ENCODE results near the gene BLOC1S6. TPM values are rescaled to one million over a fixed set of nuclear protein-coding genes. Genes with fewer than 3 reads are reported as not detected.
A peak's percentile ranks its signal among the peaks of the same experiment; 100 is the strongest.

Gene BLOC1S6
- polyA plus RNA-seq, 1 donor, result 44.0 TPM

GRCh38 chr15:45612790-45613415, 25.7 kb downstream of the BLOC1S6 start:
- no peak overlapping the region for H3K27ac ChIP-seq (ENCODE audit: low read length)
- 80% methylated on average over 1 of the region's 1 CpG for WGBS (ENCODE audit: insufficient coverage, low lambda C conversion rate)
- H3K4me3 ChIP-seq (ENCODE audit: low read length), result no peak overlapping the region
- no peaks in the 10 kb centered on the region for H3K4me1 ChIP-seq (ENCODE audit: control insufficient read depth, insufficient read depth, low read length)
- DNase-seq, result peak in 1 of 2 donors; percentile 21
- H3K27me3 ChIP-seq (ENCODE audit: control insufficient read depth, insufficient read depth, low read length), result no peaks in the 10 kb centered on the region
- H3K9me3 ChIP-seq (ENCODE audit: control insufficient read depth, low read depth, low read length), result no peaks in the 10 kb centered on the region
- H3K36me3 ChIP-seq (ENCODE audit: control insufficient read depth, insufficient read depth, low read length), result peaks cover 2% of the 10 kb centered on the region

- DNase-seq, result no peak
- Histone ChIP-seq H3K27ac (ENCODE audit: low read length) (no peak overlapping the region), H3K4me1 (ENCODE audit: control insufficient read depth, insufficient read depth, low read length) (no peaks in the 10 kb centered on the region), H3K27me3 (ENCODE audit: control insufficient read depth, insufficient read depth, low read length) (no peaks in the 10 kb centered on the region), H3K36me3 (ENCODE audit: control insufficient read depth, insufficient read depth, low read length) (no peaks in the 10 kb centered on the region), H3K9me3 (ENCODE audit: control insufficient read depth, low read depth, low read length) (no peaks in the 10 kb centered on the region), H3K4me3 (ENCODE audit: low read length) (no peak overlapping the region)
- WGBS (ENCODE audit: insufficient coverage, low lambda C conversion rate), result no CpG with 5 or more reads among the region's 3 CpGs
Observed at GRCh38 chr15:45616901-45617323, 29.7 kb downstream of the BLOC1S6 start.

- WGBS (ENCODE audit: insufficient coverage, low lambda C conversion rate), result no CpG with 5 or more reads among the region's 5 CpGs
- DNase-seq, result no peak
- H3K27ac ChIP-seq (ENCODE audit: low read length), result no peak overlapping the region
- no peaks in the 10 kb centered on the region for H3K9me3 ChIP-seq (ENCODE audit: control insufficient read depth, low read depth, low read length)
- no peaks in the 10 kb centered on the region for H3K27me3 ChIP-seq (ENCODE audit: control insufficient read depth, insufficient read depth, low read length)
- no peak overlapping the region for H3K4me3 ChIP-seq (ENCODE audit: low read length)
- H3K36me3 ChIP-seq (ENCODE audit: control insufficient read depth, insufficient read depth, low read length), result no peaks in the 10 kb centered on the region
- no peaks in the 10 kb centered on the region for H3K4me1 ChIP-seq (ENCODE audit: control insufficient read depth, insufficient read depth, low read length)
Observed at GRCh38 chr15:45618813-45619212, 31.6 kb downstream of the BLOC1S6 start.

- Histone ChIP-seq H3K27ac (ENCODE audit: low read length) (no peak overlapping the region), H3K4me3 (ENCODE audit: low read length) (no peak overlapping the region), H3K4me1 (ENCODE audit: control insufficient read depth, insufficient read depth, low read length) (no peaks in the 10 kb centered on the region), H3K36me3 (ENCODE audit: control insufficient read depth, insufficient read depth, low read length) (no peaks in the 10 kb centered on the region), H3K9me3 (ENCODE audit: control insufficient read depth, low read depth, low read length) (peaks cover 15% of the 10 kb centered on the region), H3K27me3 (ENCODE audit: control insufficient read depth, insufficient read depth, low read length) (no peaks in the 10 kb centered on the region)
- no peak for DNase-seq
- no CpG with 5 or more reads among the region's 7 CpGs for WGBS (ENCODE audit: insufficient coverage, low lambda C conversion rate)
Observed at GRCh38 chr15:45628136-45628535, 41.0 kb downstream of the BLOC1S6 start.

GRCh38 chr15:45630917-45631691, 43.9 kb downstream of the BLOC1S6 start:
- no peak overlapping the region for H3K4me3 ChIP-seq (ENCODE audit: low read length)
- no peaks in the 10 kb centered on the region for H3K27me3 ChIP-seq (ENCODE audit: control insufficient read depth, insufficient read depth, low read length)
- H3K9me3 ChIP-seq (ENCODE audit: control insufficient read depth, low read depth, low read length), result peaks cover 10% of the 10 kb centered on the region
- no peaks in the 10 kb centered on the region for H3K4me1 ChIP-seq (ENCODE audit: control insufficient read depth, insufficient read depth, low read length)
- 92% methylated on average over 4 of the region's 7 CpGs for WGBS (ENCODE audit: insufficient coverage, low lambda C conversion rate)
- no peak overlapping the region for H3K27ac ChIP-seq (ENCODE audit: low read length)
- H3K36me3 ChIP-seq (ENCODE audit: control insufficient read depth, insufficient read depth, low read length), result no peaks in the 10 kb centered on the region
- DNase-seq, result peak in 1 of 2 donors; percentile 29

- DNase-seq, result no peak
- H3K27ac ChIP-seq (ENCODE audit: low read length), result no peak overlapping the region
- 67% methylated on average over 1 of the region's 2 CpGs for WGBS (ENCODE audit: insufficient coverage, low lambda C conversion rate)
- H3K4me1 ChIP-seq (ENCODE audit: control insufficient read depth, insufficient read depth, low read length), result no peaks in the 10 kb centered on the region
- no peaks in the 10 kb centered on the region for H3K36me3 ChIP-seq (ENCODE audit: control insufficient read depth, insufficient read depth, low read length)
- H3K27me3 ChIP-seq (ENCODE audit: control insufficient read depth, insufficient read depth, low read length), result no peaks in the 10 kb centered on the region
- peaks cover 6% of the 10 kb centered on the region for H3K9me3 ChIP-seq (ENCODE audit: control insufficient read depth, low read depth, low read length)
- no peak overlapping the region for H3K4me3 ChIP-seq (ENCODE audit: low read length)
Observed at GRCh38 chr15:45631776-45632175, 44.6 kb downstream of the BLOC1S6 start.

GRCh38 chr15:45634432-45635190, 47.4 kb downstream of the BLOC1S6 start, which contains the start of gene SQOR:
TSS of gene SQOR (plus strand) at chr15:45635029. CDS start at chr15:45658924, 23,895 bp downstream.
- H3K9me3 ChIP-seq (ENCODE audit: control insufficient read depth, low read depth, low read length), result no peaks in the 10 kb centered on the region
- peak within 1 kb of the TSS; percentile 68 for H3K27ac ChIP-seq (ENCODE audit: low read length)
- peaks cover 10% of the 10 kb centered on the region for H3K4me1 ChIP-seq (ENCODE audit: control insufficient read depth, insufficient read depth, low read length)
- H3K4me3 ChIP-seq (ENCODE audit: low read length), result peak within 1 kb of the TSS; percentile 55
- no peaks in the 10 kb centered on the region for H3K27me3 ChIP-seq (ENCODE audit: control insufficient read depth, insufficient read depth, low read length)
- H3K36me3 ChIP-seq (ENCODE audit: control insufficient read depth, insufficient read depth, low read length), result no peaks in the 10 kb centered on the region
- peak; percentile 81 to 95 for DNase-seq
- no CpG with 5 or more reads among the region's 53 CpGs for WGBS (ENCODE audit: insufficient coverage, low lambda C conversion rate)

GRCh38 chr15:45635191-45635638, 48.0 kb downstream of the BLOC1S6 start:
- peak overlapping the region; percentile 55 for H3K4me3 ChIP-seq (ENCODE audit: low read length)
- H3K4me1 ChIP-seq (ENCODE audit: control insufficient read depth, insufficient read depth, low read length), result peaks cover 16% of the 10 kb centered on the region
- H3K9me3 ChIP-seq (ENCODE audit: control insufficient read depth, low read depth, low read length), result no peaks in the 10 kb centered on the region
- DNase-seq, result peak in 1 of 2 donors; percentile 53
- no peaks in the 10 kb centered on the region for H3K27me3 ChIP-seq (ENCODE audit: control insufficient read depth, insufficient read depth, low read length)
- no CpG with 5 or more reads among the region's 29 CpGs for WGBS (ENCODE audit: insufficient coverage, low lambda C conversion rate)
- peak overlapping the region; percentile 68 for H3K27ac ChIP-seq (ENCODE audit: low read length)
- H3K36me3 ChIP-seq (ENCODE audit: control insufficient read depth, insufficient read depth, low read length), result no peaks in the 10 kb centered on the region

GRCh38 chr15:45635763-45636292, 48.6 kb downstream of the BLOC1S6 start:
- peak in 1 of 2 donors; percentile 28 for DNase-seq
- 65% methylated on average over 7 of the region's 17 CpGs for WGBS (ENCODE audit: insufficient coverage, low lambda C conversion rate)
- Histone ChIP-seq H3K36me3 (ENCODE audit: control insufficient read depth, insufficient read depth, low read length) (no peaks in the 10 kb centered on the region), H3K4me1 (ENCODE audit: control insufficient read depth, insufficient read depth, low read length) (peaks cover 22% of the 10 kb centered on the region), H3K27ac (ENCODE audit: low read length) (peak overlapping the region; percentile 68), H3K27me3 (ENCODE audit: control insufficient read depth, insufficient read depth, low read length) (no peaks in the 10 kb centered on the region), H3K4me3 (ENCODE audit: low read length) (peak overlapping the region; percentile 55), H3K9me3 (ENCODE audit: control insufficient read depth, low read depth, low read length) (no peaks in the 10 kb centered on the region)

- peaks cover 32% of the 10 kb centered on the region for H3K4me1 ChIP-seq (ENCODE audit: control insufficient read depth, insufficient read depth, low read length)
- no peaks in the 10 kb centered on the region for H3K9me3 ChIP-seq (ENCODE audit: control insufficient read depth, low read depth, low read length)
- H3K4me3 ChIP-seq (ENCODE audit: low read length), result no peak overlapping the region
- H3K36me3 ChIP-seq (ENCODE audit: control insufficient read depth, insufficient read depth, low read length), result no peaks in the 10 kb centered on the region
- H3K27me3 ChIP-seq (ENCODE audit: control insufficient read depth, insufficient read depth, low read length), result no peaks in the 10 kb centered on the region
- H3K27ac ChIP-seq (ENCODE audit: low read length), result peak overlapping the region; percentile 75
- DNase-seq, result no peak
- no CpG with 5 or more reads among the region's 1 CpG for WGBS (ENCODE audit: insufficient coverage, low lambda C conversion rate)
Observed at GRCh38 chr15:45637141-45637540, 50.0 kb downstream of the BLOC1S6 start.
